Erythroblast (primary cell): Measurements from ENCODE around the gene IFT57.

Source experiments
- GATA1 ChIP-seq: IDR thresholded peaks from 2 replicates; pipeline ENCODE4 v1.6.1; 2011; ENCODE audit warnings: low read depth, mild to moderate bottlenecking, control low read depth, low read length, moderate library complexity
- POLR2A ChIP-seq: IDR thresholded peaks from 2 replicates; pipeline ENCODE4 v1.6.1; 2011; ENCODE audit warnings: mild to moderate bottlenecking, low read length

GRCh38 chr3:108146139-108146538 lies 76.1 kb downstream of the IFT57 start:
- no peak for TF ChIP-seq POLR2A
- no peak for TF ChIP-seq GATA1
